ENCODE results near the gene LIPH. TPM values are rescaled to one million over a fixed set of nuclear protein-coding genes. Genes with fewer than 3 reads are reported as not detected.

LIPH gene
- total RNA-seq: 0.14 TPM in 1 of 2 replicates, not detected in the other

DNA sequence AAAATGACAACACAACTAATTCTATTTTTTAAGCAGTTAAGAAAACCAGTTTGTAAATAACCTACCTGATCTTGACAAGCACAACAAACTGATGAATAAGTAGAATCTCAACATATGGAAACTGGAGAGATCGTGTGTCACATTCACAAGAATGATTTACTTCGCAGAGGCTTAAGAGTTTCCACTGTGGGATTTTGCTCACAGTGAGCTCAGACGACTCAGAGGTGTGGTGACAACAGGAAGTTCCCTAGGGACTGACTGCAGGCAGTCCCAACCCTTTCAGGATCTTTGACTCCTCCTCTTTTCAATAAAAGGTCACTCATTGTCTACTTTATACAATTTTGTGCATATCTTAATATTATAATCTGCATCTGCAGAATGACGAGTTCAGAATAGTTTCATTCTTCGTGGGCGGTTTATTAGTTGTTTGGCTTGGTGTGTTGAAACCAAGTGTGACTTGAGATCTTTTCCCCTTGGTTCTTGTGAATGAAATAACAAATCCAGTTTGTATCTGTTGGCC is at the start of gene LIPH:
LIPH (minus strand) TSS at position 231 of the 520 bp plus-strand sequence; CDS start at position 114, 117 bp downstream.

DNA sequence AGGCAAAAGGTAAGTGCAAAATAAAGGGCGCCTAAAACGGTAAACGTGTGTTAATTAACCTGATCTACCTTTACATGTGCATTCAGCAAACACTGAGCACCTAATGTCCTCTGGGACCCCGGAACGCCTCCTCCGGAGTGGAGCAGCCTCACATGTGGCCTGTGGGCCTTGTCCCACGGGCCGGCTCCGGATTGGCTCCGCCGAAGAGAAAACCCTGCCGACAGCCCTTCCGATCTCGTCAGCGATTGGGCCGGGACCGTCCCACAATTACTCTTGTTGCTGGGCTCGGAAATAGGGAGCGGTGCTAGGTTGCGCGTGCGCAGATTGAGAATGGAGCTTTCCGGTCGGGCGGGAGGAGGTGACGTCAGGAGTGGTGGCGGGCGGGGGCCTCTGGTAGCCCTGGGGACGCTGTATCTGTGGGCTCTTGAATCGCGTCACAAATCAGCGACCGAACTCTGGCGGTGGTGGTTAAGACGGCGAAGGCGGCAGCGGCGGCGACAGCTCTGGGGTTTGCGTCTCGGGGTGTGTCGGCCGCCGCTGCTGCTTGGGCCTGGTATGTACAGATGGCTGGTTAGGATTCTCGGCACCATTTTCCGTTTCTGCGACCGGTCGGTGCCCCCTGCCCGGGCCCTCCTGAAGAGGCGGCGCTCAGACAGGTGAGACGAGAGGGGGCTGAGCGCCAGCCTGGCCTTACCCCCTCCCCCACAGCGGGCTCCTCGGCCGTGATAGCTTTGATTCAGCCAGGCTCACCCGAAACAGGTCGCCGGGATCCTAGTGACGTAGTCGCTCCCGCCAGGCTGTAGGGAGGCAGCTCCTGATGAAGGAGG is 33.7 kb upstream of the LIPH start, which contains the start of gene SENP2:
SENP2 (plus strand) TSS at position 437 of the 827 bp plus-strand sequence; CDS start at position 556, 119 bp downstream.

DNA sequence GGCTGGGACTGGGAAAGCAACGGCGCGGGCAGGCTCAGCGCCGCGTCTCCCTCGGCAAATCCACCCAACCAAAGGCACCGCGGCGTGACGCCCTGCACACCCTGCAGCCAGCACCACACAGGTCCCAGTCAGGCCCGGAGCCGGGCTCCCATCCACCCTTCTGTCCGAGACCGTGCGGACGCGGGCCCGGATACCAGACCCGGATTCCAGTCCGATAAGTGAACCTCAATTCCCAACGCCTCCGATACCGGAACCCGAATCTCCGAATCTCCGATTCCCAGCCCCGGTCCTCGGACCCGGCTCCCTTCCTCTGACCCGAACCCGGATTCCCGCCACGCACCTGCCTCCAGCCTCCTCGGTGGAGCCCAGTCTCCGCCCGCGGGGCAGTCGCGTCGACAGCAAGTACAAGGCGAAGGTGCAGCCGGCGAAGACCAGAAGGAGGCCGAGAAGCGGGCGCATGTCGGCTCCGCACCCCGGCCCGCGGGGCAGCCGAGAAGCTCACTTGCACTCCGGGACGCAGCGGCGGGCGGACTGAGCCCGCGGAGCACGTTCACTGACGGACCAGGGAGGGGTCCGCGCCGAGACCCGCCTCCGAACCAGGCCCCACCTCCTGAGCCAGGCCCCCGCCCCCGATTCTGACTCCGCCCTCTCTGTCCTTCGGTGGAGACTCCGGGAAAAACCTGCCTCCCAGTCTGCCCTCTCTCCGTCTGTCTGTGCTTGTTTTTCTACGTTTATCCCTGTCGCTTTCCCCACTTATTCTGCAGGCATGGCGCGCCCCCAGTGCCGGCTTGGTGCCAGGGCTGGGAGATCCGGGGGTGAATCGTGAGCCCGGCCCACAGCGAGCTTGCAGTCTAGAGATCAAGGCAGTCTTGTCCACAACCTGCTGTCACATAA is 53.6 kb downstream of the LIPH start, which contains the start of gene TMEM41A:
TMEM41A (minus strand) TSS at position 533 of the 894 bp plus-strand sequence; CDS start at position 459, 74 bp downstream.

Other genes with a start within 250 kb of the LIPH start
- gene MAP3K13, start 189.5 kb downstream of the LIPH start, total RNA-seq: 10.1 and 11.7 TPM in 2 replicates
- gene TMEM41A, start 53.6 kb downstream of the LIPH start, total RNA-seq: 11.2 and 17.0 TPM in 2 replicates
- gene SENP2, start 33.7 kb upstream of the LIPH start, total RNA-seq: 31.8 and 37.9 TPM in 2 replicates

Measured in placental pericyte (primary cell).